Heart left ventricle (tissue), 16 donors: ENCODE measurements around the gene LYAR. TPM values are rescaled to one million over a fixed set of nuclear protein-coding genes. Genes with fewer than 3 reads are reported as not detected.

Experiments used
- ATAC-seq, 4 donors: fragments of 200-7000 bp; cut with Tn5 transposase; one replicate each; pipeline ENCODE4 v1.9.1; 2020 to 2022; ENCODE audit warnings: moderate library complexity in 4 of 4, mild to moderate bottlenecking in 3 of 4, moderate number of reproducible peaks in 1 of 4
- DNase-seq, 5 donors: peaks; one replicate each; pipeline ENCODE4 v3.0.0-alpha.2; 2020
- H3K27ac ChIP-seq, 12 donors: fragments of 200-600 bp; sonication (generic) in 4 of 12; one replicate each; pipeline versions ENCODE4 v1.5.0 to v1.8.0; 2016 to 2022; ENCODE audit warnings: mild to moderate bottlenecking in 2 of 12
- H3K27me3 ChIP-seq, 9 donors: fragments of 200-600 bp; sonication (generic) in 2 of 9; one replicate each; pipeline versions ENCODE4 v1.5.1 to v1.8.0; 2016 to 2022; ENCODE audit warnings: mild to moderate bottlenecking in 3 of 9
- H3K36me3 ChIP-seq, 9 donors: fragments of 200-600 bp; sonication (generic) in 2 of 9; one replicate each; pipeline versions ENCODE4 v1.5.0 to v1.8.0; 2018 to 2022; ENCODE audit warnings: mild to moderate bottlenecking in 2 of 9
- H3K4me1 ChIP-seq, 12 donors: fragments of 200-600 bp; sonication (generic) in 4 of 12; one replicate each; pipeline versions ENCODE4 v1.5.0 to v1.8.0; 2016 to 2022; ENCODE audit warnings: mild to moderate bottlenecking in 3 of 12
- H3K4me3 ChIP-seq, 12 donors: fragments of 200-600 bp; sonication (generic) in 4 of 12; one replicate each; pipeline versions ENCODE4 v1.5.0 to v1.8.0; 2017 to 2022; ENCODE audit warnings: mild to moderate bottlenecking in 9 of 12, moderate library complexity in 4 of 12
- H3K9me3 ChIP-seq, 12 donors: fragments of 200-600 bp; sonication (generic) in 4 of 12; one replicate each; pipeline versions ENCODE4 v1.5.0 to v1.8.0; 2016 to 2022; ENCODE audit warnings: mild to moderate bottlenecking in 1 of 12
- POLR2A ChIP-seq, 2 donors: fragments of 450-650 bp; IDR thresholded peaks; one replicate each; pipeline ENCODE4 v1.6.1; 2017; ENCODE audit warnings: antibody characterized with exemption in 2 of 2, mild to moderate bottlenecking in 2 of 2, moderate library complexity in 2 of 2
- WGBS, 4 donors: extraction: QIAGEN DNeasy Blood & Tissue Kit in 2 of 4; methylation state at CpG; one replicate each; pipeline versions ENCODE4 v1.1.5 to v1.1.7; 2013 to 2018; 5-methylcytosine and 5-hydroxymethylcytosine counted together
- intact Hi-C, 10 donors: fragments of 100-400 bp; cut with DNase I; formaldehyde crosslinking; loops; one replicate each; pipeline versions ENCODE4 v1.11.1 to v1.14.2; 2022
- polyA plus RNA-seq, 2 donors: library from polyadenylated mRNA; stranded (reverse); fragments of 200-250 nt; gene quantifications; one replicate each; pipeline ENCODE4 v1.2.3, GENCODE V29; 2013
- total RNA-seq, 9 donors: library from RNA; depleted of rRNA in 2 of 9; stranded (reverse); fragments of >200 nt in 2 of 9; fragmentation: NEBNext Ultra II Directional in 3 of 9; extraction: Animal tissue kit (Norgen Biotek cat#: 25700) in 3 of 9; gene quantifications; one replicate each; pipeline versions ENCODE4 v1.1.0 to v1.2.4, GENCODE V29; 2016 to 2023
- TF ChIP-seq, protein P1 (sequence below), 12 donors: fragments of 200-600 bp; sonication (generic) in 4 of 12; IDR thresholded peaks; one replicate each; pipeline versions ENCODE4 v1.5.0 to v1.8.0; 2018 to 2022; ENCODE audit warnings: antibody characterized with exemption in 12 of 12, mild to moderate bottlenecking in 5 of 12
- donor health status: ischemic (EF 13 %, LVEDD 7.1; RV severe dilation, severe dysfunction).
- donor health status: healthy with polysubstance abuse.
- donor health status: DM: no; HTN: yes; CAD: no.
- donor health status: DM: no; HTN: no; CAD: no.
- donor health status: ischemic (EF 25% LVEDD 6.9; RV normal size, moderate dysfunction).
- donor health status: ischemic (EF 25% LVEDD 5.7; RV mildly dilated, moderate dysfunction).
- donor health status: healthy.
- donor health status: DM: yes; HTN: yes; CAD: no.
- donor health status: ischemic (EF 35%, LVEDD 5.7; RV mildly dilated, moderate dysfunction).
- donor health status: nonischemic (EF 11% LVEDD 7.7; RV severe dilation, severe dysfunction).
- donor health status: DM: yes; HTN: yes; CAD: no.
- donor health status: PGD.
- donor health status: ischemic (EF 29% LVEDD 5.4; RV normal size, mild dysfunction).
- donor health status: nonischemic (EF 23%, LVEDD 6.1; RV moderate dilation, normal function).

LYAR gene
- total and polyA plus RNA-seq, 11 donors: 8.6 to 16.6 (median 12.5) TPM

DNA sequence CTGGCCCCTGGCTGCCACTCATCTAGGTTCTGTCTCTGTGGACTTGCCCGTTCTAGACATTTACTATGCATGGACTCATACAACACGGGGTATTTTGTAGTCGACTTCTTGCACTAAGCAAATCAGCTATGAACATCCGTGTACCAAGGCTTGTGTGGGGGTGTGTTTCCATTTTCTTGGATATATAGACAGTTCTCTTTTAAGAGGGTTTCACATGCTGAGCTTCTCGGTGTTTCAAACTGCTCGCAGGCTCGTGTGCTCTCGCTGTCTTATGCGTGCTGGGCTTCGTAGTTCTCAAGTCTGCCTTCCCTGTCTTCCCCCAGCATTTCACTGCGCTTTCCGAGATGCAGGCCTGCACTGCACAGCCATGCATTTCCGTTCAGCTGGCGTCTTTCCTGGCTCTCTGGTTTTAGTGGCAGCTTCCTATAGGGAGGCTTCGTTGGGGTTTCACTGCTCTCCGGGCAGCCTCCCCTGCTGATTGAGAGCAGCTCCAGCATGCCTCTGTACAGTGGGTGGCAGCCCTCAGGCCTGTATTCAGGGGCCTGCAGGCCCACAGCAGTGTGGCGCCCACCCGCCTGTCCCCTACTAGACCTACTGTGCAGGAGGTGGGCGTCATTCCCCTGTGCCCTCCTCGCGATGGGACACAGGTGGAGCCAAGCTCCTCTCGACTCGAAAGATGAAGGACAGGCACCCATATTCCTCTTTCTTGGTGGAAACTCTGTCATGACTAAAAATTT is 27.7 kb upstream of the LYAR start:
- no peak for DNase-seq
- WGBS, 4 donors: 87 to 94% (median 91%) methylated on average over 21 to 23 of the region's 23 CpGs
- Histone ChIP-seq H3K9me3 (no peaks in the 10 kb centered on the region), H3K27ac (no peak overlapping the region), H3K36me3 (peaks cover 0 to 99% (median 92%) of the 10 kb centered on the region in 9 donors), H3K4me3 (no peak overlapping the region), H3K4me1 (no peaks in the 10 kb centered on the region), H3K27me3 (no peaks in the 10 kb centered on the region)
- TF ChIP-seq, protein P1, sequence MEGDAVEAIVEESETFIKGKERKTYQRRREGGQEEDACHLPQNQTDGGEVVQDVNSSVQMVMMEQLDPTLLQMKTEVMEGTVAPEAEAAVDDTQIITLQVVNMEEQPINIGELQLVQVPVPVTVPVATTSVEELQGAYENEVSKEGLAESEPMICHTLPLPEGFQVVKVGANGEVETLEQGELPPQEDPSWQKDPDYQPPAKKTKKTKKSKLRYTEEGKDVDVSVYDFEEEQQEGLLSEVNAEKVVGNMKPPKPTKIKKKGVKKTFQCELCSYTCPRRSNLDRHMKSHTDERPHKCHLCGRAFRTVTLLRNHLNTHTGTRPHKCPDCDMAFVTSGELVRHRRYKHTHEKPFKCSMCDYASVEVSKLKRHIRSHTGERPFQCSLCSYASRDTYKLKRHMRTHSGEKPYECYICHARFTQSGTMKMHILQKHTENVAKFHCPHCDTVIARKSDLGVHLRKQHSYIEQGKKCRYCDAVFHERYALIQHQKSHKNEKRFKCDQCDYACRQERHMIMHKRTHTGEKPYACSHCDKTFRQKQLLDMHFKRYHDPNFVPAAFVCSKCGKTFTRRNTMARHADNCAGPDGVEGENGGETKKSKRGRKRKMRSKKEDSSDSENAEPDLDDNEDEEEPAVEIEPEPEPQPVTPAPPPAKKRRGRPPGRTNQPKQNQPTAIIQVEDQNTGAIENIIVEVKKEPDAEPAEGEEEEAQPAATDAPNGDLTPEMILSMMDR (IDR thresholded peaks at IDR 0.05): no peak
- TF ChIP-seq POLR2A (IDR thresholded peaks at IDR 0.05): no peak
- intact Hi-C loops: no loop called here
- no peak for ATAC-seq

DNA sequence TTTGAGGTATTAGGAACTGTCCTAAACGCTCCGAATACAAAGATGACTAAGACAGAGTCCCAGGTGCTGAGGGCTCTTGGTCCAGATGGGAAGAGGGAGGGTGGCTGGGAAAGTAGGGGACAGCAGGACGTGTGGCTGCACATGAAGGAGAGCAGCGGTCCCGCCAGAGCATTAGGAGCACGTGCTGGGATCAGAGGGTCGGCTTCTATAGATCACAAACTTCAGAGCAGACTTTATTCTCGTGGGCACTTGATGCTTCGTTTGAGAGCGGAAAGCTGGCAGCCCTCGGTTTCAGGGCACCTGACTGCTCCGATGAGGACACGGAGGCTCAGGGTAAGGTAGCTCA is 26.2 kb upstream of the LYAR start:
- Histone ChIP-seq H3K27ac (no peak overlapping the region), H3K9me3 (no peaks in the 10 kb centered on the region), H3K4me1 (no peaks in the 10 kb centered on the region), H3K36me3 (peaks cover 0 to 92% (median 84%) of the 10 kb centered on the region in 9 donors), H3K27me3 (no peaks in the 10 kb centered on the region), H3K4me3 (no peak overlapping the region)
- intact Hi-C loops: no loop called here
- 90 to 96% (median 94%) methylated on average over 13 of the region's 13 CpGs for WGBS, 4 donors
- ATAC-seq (no peak), DNase-seq (no peak)
- TF ChIP-seq, protein P1 (IDR thresholded peaks at IDR 0.05): no peak
- TF ChIP-seq POLR2A (IDR thresholded peaks at IDR 0.05): no peak

DNA sequence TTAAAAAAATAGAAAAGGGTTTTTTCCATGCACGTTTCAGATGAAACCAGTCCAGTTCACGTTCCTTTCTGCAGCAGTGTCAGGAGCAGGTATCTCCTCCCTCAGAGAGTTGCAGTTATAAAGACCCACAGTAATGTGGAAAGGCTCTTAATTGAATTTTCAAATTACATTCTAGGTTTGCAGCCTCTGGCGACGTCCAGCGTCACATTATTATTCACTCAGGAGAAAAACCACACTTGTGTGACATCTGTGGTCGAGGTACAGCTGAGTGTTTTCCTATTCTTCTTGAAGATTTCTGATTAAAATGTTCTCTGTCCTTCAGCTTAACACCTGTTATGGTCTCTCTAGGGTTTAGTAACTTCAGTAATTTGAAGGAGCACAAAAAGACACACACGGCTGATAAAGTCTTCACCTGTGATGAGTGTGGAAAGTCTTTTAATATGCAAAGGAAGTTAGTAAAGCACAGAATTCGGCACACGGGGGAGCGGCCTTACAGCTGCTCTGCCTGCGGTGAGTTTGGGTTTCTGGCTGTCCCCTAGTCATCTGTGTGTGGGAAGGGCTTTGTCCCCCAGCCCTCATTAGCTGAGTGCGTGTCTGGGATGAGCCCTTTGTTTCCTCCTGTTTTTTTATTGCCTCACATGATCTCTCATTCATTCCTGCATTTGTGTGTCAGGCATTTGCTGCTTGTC is 25.7 kb upstream of the LYAR start:
- Histone ChIP-seq H3K36me3 (peaks cover 0 to 87% (median 78%) of the 10 kb centered on the region in 9 donors), H3K9me3 (no peaks in the 10 kb centered on the region), H3K4me3 (no peak overlapping the region), H3K27me3 (no peaks in the 10 kb centered on the region), H3K27ac (no peak overlapping the region), H3K4me1 (no peaks in the 10 kb centered on the region)
- DNase-seq (no peak), ATAC-seq (no peak)
- no peak for TF ChIP-seq POLR2A (IDR thresholded peaks at IDR 0.05)
- TF ChIP-seq, protein P1 (IDR thresholded peaks at IDR 0.05): no peak
- intact Hi-C loops: no loop called here
- WGBS, 4 donors: 85 to 94% (median 90%) methylated on average over 12 of the region's 12 CpGs

DNA sequence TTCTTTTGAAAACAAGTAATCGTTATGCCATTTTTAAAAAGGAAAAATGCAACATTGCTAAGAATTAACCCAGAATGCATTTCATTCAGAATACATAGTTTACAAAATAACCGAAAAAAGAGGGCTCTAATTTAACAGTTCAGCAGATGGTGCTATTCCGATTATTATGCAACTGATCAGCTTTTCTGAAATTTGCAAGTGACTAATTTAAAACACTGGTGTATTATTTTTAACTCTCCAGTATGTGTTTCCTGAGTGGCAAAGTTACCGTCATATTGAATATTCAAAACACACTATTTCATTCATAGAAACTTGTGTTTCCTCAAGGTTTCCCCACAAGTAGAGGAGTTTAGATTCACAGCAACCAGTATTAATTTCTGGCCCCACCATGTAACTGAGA is 21.2 kb upstream of the LYAR start:
- WGBS, 4 donors: 85 to 94% (median 90%) methylated on average over 4 of the region's 4 CpGs
- Histone ChIP-seq H3K4me1 (no peaks in the 10 kb centered on the region), H3K4me3 (no peak overlapping the region), H3K9me3 (no peaks in the 10 kb centered on the region), H3K27ac (no peak overlapping the region), H3K27me3 (no peaks in the 10 kb centered on the region), H3K36me3 (peaks cover 0 to 75% (median 58%) of the 10 kb centered on the region in 9 donors)
- intact Hi-C loops: no loop called here
- no peak for DNase-seq
- TF ChIP-seq POLR2A (IDR thresholded peaks at IDR 0.05): no peak
- TF ChIP-seq, protein P1 (IDR thresholded peaks at IDR 0.05): no peak
- ATAC-seq: no peak
